ENCODE results near the gene ABAT. TPM values are rescaled to one million over a fixed set of nuclear protein-coding genes. Genes with fewer than 3 reads are reported as not detected.

Gene ABAT
- total RNA-seq, 1 experiment from 2014 or later = 7.3 TPM

- Histone ChIP-seq H3K27me3 (ENCODE audit: insufficient read depth, low read length) (no peaks in the 10 kb centered on the region), H3K23ac (ENCODE audit: insufficient read length, low read depth, low read length) (no peak overlapping the region), H4K5ac (ENCODE audit: insufficient read length, low read depth, low read length) (no peak overlapping the region), H3K9ac (ENCODE audit: extremely low read depth, insufficient read length, low read length) (no peak overlapping the region), H4K20me1 (ENCODE audit: control insufficient read depth, insufficient read depth, insufficient read length) (no peaks in the 10 kb centered on the region), H3K23me2 (ENCODE audit: insufficient read length, low read depth, low read length, poor library complexity, severe bottlenecking) (no peaks in the 10 kb centered on the region), H3K9me3 (ENCODE audit: control insufficient read depth, low read depth, low read length) (no peaks in the 10 kb centered on the region), H3K18ac (ENCODE audit: insufficient read length, low read depth, low read length) (no peak overlapping the region), H3K4me1 (ENCODE audit: insufficient read depth, low read length) (no peaks in the 10 kb centered on the region), H2BK12ac (ENCODE audit: insufficient read length, low read depth, low read length) (no peak overlapping the region), H3T11ph (ENCODE audit: low read length) (no peak overlapping the region), H3K14ac (ENCODE audit: insufficient read depth, low read length) (no peak overlapping the region), H3K79me2 (ENCODE audit: insufficient read depth, low read length) (no peaks in the 10 kb centered on the region), H2BK5ac (ENCODE audit: insufficient read length, low read length) (no peak overlapping the region), H3K4me2 (ENCODE audit: insufficient read depth, insufficient read length, low read length) (no peak overlapping the region), H3K4ac (ENCODE audit: low read depth, low read length) (no peak overlapping the region), H3K27ac (ENCODE audit: insufficient read length, low read depth, low read length) (no peak overlapping the region), H4K8ac (replicated peaks; ENCODE audit: insufficient read length, low read depth, low read length) (no peak overlapping the region), H3K56ac (ENCODE audit: insufficient read length, low read depth, low read length) (no peak overlapping the region), H2BK15ac (ENCODE audit: low read depth, low read length) (no peak overlapping the region), H4K91ac (ENCODE audit: insufficient read length, low read depth, low read length) (no peak overlapping the region), H3K79me1 (ENCODE audit: insufficient read depth, low read depth, low read length, poor library complexity, severe bottlenecking) (no peaks in the 10 kb centered on the region), H2BK120ac (ENCODE audit: low read depth, low read length, poor library complexity, severe bottlenecking) (no peak overlapping the region), H2BK20ac (ENCODE audit: low read depth, low read length, poor library complexity, severe bottlenecking) (no peak overlapping the region), H2AK5ac (ENCODE audit: insufficient read length, low read length) (no peak overlapping the region), H2AFZ (ENCODE audit: low read length) (no peak overlapping the region)
- WGBS (ENCODE audit: extremely low coverage, insufficient read length, low lambda C conversion rate) = no CpG with 5 or more reads among the region's 5 CpGs
- Mint-ChIP-seq H3K27ac (no peak overlapping the region), H3K4me3 (no peak overlapping the region), H3K36me3 (ENCODE audit: insufficient read depth in 1 of 3, low read depth in 3 of 3) (no peaks in the 10 kb centered on the region; a peak in 1 of 7 replicates), H3K4me1 (peaks cover 7 to 8% of the 10 kb centered on the region in 2 experiments; a peak in 3 of 4 replicates), H3K9me3 (no peaks in the 10 kb centered on the region; a peak in 1 of 5 replicates), H3K27me3 (ENCODE audit: low read depth) (peaks cover 8% of the 10 kb centered on the region)
- TF ChIP-seq CTCF (conservative IDR thresholded peaks at IDR 0.05) = no peak
- DNase-seq = no peak
Observed at GRCh38 chr16:8668113-8668512, 6.3 kb upstream of the ABAT start.
